ENCODE results near the gene EIF1B.
A peak's percentile ranks its signal among the peaks of the same experiment; 100 is the strongest.
"Not testable (repeated sequence)": the region's sequence is repeated elsewhere in the genome, so short reads cannot be mapped to it uniquely, and the experiment has no call there.

Gene EIF1B

DNA sequence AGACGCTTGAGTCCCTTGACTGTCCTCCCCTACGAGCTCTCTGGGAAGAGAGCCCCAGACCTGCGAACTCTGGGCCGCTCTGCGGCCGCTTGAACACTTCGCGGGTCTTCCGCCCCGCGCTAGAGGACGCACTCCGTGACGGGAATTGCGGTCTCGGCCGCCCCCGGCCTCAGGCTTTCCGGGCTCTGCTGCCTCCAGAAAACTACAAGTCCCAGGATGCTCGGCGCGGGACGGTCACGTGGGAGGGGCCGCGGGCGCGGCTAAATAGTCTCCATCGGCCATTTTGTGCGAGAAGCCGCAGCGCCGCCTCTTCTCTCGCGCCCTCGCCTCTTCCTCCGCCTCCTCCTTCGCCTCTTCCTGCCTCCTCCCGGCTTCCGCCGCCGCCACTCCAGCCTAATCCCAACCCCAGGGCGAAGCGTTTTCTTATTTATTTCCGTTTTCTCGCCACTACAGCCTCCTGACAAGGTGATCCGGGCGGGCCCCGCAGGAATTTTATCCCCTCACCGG, at the start of gene EIF1B:
TSS of gene EIF1B (plus strand) at position 290 of the 507 bp plus-strand sequence. CDS start 235 bp downstream, outside the sequence.
- peak; percentile 92 to 98 for DNase-seq

DNA sequence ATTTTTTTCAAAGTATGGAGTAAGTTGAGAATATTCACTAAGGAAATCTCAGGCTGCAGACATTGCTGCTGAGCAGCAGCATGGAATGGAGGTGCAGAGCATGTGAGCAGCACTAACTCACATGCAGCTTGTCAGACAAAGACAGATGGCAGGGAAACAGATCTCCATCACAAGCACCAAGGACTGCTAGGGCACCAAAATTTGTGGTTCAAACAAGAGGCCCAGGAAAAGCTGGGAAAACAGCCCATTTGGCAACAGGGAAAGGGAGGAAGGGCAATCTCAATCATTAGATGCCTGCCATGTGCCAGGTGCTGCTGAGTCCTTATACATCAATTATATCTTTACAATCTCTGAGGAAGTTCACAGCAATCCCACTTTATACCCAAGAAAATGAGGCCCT, 47.2 kb upstream of the EIF1B start:
- no peak for DNase-seq

DNA sequence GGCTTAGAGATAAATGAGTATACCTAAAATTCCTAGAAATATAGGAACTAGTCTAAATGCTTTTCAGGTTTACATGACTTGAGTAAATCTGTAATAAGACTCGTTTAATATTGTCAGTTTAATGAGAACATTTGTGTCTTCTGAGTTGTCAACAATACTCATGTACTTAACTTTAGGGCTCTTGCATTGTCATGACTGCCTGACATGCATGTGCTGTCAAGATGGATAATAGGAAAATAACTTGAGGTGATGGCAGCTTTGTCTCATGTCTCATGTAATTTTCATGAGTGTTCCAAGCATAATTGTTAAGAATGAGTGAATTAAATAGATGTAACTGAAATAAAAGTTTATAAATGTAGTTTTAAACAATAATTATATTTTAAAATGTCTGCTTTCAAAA, 45.1 kb upstream of the EIF1B start:
- no peak for DNase-seq

DNA sequence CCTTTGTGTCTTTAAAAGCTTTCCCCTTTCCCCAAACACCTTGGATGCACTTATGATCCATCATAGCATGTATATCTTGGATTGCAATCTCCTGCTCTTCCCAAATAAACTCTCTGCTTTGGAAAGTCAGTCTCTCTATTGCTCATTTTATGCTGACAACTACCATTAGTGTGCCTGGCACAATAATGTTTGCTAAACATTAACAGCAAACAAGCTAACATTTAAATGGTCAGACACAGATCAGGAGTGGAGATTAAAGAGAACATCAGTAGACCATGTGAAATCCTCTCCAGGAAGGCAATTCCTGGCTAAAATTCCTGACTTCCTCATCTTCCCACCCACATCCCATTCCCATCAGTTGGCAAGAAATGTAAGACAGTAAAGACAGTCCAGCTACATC, 44.3 kb upstream of the EIF1B start:
- no peak for DNase-seq

DNA sequence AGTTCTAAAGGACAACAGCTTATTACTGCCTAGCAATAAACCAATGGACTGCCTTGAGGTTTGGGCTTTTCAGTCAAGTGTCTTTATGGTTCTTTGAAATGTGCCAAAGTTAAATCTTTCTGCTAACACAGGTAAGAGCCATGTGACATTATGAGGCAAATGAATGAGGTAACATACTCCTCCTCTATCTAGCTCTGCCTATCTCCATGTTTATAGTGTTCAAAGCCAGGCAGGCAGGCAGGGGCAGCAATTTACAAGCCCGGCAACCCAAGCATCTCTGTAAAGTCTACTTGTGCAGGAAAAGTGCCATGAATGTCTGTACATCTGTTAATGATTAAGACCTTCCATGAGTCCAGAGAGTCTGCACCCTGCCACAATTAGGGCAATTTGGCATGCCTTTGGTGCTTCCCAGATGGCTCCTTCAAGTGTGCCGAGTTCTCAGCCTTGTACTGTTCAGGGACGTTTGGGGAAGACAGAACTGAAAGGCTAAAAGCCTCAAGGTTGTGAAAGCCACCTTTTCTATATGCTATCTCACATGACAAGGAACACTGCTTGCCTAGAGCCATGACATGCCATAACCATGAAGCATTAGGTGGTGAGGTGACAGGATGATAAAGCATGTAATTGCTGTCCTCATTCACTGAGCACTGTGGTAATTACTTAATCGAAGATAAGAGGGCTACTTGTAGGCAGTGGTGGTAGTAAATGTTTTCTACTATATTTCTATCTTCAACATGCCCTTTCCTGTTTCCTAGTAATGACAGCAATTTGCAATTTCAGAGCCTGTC, 41.4 kb upstream of the EIF1B start:
- DNase-seq: no peak

DNA sequence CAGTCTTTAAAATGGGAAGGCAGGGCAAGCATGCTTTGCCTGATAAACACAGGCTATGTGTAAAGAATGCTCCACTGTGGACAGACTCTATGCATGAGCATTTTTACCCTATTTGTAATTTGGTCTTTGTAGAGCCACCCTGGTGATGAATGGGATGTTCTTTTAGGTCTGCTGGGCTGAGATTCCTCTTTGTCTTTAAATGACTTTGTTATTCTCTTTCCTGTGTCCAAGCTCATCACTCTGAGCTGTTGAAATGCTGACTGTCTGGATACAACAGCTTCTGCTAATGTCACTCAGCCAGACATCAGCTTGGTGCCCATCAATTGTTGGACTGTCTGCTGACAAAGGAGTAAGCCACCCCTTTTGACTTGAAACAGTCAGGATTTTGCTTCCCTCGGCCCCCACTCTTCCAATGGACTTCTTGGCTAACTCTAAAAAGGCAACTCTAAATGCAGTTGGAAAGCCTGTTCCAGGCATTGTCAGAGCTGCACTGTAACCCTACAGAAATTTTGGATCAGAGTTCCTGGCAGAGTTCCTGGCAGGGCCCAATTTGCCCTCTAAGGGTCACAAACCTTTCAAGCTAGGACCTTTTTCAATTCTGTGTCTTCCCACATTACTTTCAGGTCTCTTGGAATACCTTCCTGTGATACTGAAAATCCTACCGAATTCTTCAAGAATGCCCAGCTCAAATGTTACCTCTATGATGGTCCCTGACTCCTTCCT, 40.5 kb upstream of the EIF1B start:
- no peak for DNase-seq

DNA sequence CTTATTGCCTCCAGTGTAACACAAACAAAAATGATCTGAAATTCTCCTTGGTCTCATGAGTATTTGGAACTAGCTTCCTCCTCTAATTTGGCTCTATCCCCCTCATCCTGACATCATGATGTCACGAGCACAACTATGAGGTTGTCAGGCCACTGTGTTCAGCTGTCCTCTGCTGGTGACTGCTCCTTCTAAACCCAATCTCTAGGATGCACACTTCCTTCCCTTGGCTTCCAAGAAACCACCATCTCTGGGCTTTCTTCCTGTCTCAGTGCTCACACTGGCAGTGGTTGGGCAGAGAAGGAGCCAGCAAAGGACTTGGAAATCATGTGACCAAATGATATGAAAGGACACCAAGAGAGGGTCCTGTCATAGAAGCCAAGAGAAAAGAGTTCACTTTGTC, 30.7 kb upstream of the EIF1B start:
- DNase-seq: peak in 1 of 2 donors; percentile 38

DNA sequence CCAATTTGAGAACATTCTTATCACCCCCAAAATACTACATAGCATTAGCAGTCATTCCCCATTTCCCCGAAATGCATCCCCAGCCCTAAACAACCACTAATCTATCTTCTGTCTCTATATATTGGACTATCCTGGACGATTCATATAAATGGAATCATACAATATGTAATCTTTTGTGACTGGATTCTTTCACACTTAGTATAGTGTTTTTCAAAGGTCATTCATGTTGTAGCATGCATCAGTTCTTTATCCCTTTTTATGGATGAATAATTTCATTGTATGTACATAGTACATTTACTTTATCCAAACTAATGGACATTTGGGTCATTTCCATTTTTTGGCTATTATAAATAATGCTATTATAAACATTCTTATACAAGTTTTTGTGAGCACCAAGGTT, 27.5 kb upstream of the EIF1B start:
- no peak for DNase-seq

DNA sequence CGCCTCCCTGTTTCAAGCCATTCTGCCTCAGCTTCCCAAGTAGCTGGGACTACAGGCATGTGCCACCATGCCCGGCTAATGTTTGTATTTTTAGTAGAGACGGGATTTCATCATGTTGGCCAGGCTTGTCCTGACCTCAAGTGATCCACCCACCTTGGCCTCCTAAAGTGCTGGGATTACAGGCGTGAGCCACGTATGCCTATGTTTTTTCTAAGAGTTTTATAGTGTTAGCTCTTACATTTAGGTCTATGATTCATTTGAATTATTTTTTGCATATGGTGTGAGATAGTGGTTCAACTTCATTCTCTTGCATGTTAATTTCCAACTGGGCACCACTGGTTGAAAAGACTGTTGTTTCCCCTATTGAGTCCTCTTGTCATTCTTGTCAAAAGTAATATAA, 26.4 kb upstream of the EIF1B start:
- not testable (repeated sequence) for DNase-seq

DNA sequence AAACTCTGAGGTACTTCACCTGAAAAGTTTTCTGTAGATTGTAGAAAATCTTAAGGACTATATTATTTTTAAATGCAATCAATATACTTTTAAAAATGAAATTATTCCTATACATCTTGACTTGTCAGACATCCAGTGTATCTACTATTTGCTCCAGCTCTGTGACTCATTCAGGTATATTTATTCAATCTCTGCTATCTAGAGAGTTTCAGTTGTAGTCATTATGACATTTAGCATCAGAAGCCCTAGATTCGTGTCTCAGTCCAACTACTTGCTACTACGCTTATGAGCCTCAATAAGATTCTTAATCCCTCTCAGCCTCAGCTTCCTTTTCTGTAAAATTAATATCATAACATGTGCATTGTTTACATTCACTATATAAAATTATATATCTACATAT, 22.3 kb upstream of the EIF1B start:
- no peak for DNase-seq

DNA sequence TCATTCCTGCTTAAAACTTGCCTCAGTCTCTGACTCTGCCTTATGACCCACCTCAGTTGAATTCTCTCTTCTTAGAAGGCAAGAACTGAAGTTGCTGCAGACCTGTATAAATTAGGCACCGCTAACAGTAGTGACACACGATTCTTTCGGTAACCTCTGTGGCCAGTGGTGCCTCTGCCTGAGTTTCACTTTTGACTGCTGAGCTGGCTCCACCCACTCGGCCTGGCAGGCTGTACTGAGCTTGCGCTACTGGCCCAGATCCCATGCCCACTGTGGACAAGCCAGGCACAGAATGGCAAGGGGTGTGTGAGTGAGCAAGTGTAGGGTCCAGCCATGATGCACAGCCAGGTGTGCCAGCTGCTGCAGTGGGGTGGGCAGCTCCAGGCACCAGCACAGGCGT, 19.1 kb upstream of the EIF1B start:
- DNase-seq: no peak

DNA sequence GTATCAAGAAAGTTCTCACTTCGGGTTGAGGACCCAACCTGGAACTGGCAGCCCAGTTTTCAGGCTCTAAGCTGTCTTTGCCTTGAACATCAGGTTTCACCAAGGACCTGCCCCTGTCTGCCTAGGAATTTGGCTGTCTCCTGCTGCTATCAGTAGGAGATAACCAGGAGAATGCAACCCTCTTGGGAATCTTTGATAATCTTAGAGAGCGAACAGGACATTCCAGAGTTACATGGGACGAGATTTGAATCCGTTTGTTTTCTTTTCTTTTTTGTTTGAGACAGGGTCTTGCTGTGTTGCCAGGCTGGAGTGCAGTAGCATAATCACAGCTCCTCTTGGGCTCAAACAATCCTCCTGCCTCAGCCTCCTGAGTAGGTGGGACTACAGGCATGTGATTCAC, 18.0 kb upstream of the EIF1B start:
- DNase-seq: no peak

DNA sequence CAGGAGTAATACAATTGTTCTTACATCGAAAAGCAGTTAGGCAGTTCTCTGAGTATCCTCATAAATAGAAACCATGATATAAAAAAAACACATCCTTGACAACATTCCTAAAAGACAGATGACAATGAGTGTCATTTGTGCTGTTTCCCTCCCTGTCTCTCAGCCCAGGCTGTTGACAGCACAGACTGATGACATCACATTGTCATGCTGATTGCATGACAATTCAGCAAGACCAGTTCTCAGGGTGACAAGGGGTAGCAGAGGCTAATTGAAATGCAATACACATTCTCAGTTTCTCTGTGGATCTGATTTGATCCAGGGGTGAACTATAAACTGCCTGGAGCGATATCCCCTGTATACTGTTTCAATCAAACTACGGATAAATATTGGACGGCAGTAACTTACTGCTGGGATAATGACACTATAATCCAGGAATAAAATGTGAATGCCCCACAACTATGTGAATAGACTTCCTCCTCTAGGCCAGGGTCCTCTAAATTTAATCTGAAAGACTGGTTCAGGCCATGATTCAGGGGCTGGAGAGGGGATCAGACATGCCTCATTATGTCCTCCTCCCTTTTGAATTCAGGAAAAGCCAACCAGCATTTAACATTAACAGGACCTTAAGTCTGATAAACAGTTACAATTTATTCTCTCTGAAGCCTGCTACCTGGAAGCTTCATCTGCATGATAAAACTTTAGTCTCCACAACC, 16.7 kb upstream of the EIF1B start:
- DNase-seq: no peak

DNA sequence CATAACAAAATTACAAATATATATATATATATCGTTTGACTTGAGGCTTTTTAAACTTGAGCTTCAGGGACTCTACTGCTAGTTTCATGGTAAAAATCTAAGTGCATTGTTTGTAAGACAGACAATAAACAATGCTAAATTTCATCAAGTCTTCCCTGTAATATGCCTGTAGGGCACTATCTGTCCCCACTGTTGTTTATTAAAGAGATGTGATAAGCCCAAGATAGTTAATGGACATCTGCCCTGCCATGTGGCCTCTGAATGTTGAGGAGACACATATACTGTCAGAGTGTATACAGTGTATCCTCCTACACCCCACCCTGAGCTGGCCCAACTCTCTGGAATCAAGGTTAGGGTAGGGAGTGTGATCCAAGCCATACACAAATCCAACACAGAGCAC, 15.1 kb upstream of the EIF1B start:
- no peak for DNase-seq

DNA sequence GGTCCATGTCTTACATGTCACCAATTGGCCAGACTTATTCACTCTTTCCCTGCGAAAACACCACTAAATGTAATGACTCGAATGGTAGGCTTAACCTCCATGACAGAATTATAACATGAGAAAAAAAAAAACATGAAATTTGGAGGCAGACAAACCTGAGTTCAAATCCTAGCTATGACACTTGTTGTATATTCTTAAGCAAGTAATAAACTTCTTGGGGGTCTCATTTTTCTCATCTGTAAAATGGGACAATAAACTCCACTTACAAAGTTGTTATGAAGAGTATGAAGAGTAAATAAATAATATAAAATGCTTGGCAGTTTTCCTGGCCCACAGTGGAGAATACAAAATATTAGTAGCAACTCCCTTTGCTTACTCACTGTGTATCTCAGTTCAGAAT, 11.4 kb upstream of the EIF1B start:
- DNase-seq: no peak

DNA sequence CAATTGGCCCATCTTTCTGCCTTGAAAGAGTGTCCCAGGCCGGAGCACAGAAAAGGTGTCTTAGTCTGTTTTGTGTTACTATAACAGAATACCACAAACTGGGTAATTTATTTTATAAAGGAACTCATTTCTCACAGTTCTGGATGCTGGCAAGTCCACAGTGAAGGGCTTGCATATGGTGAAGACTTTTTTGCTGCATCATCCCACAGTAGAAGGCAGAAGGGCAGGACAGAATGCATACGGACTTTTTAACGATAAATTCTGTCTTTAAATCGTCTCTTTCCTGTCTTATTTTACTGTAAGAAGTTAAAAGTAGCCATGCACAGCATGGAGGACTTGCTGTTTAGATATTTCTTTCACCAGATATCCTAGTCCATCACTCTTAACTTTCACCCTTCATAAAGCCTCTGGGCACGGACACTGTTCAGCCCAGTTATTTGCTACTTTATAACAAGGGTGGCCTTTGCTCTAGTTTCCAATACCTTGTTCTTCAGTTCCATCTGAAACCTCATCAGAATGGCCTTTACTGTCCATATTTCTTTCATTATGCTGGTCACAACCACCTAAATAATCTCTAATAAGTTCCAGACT, 10.3 kb upstream of the EIF1B start:
- no peak for DNase-seq

DNA sequence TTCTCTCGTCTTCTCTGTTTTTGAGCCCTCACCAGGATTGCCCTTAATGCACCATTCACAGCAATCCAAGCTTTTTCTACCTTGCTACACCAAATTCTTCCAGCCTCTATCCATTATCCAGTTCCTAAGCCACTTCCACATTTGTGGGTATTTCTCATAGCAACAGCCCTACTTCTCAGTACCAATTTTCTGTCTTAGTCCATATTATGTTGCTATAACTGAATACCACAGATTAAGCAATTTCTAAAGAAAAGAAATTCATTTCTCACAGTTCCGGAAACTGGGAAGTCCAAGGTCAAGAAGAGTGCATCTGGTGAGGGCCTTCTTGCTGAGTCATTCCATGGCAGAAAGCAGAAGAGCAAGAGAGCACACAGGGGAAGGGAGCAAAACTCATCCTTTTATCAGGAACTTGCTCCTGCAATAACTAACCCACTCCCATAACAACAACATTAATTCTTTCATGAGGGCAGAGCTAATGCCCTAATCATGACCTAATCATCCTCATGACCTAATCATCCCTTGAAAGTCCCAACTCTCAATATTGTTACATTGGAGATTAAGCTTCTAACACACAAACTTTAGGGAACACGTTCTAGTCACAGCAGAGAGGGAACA, 9.7 kb upstream of the EIF1B start:
- DNase-seq: peak in 1 of 2 donors; percentile 64

DNA sequence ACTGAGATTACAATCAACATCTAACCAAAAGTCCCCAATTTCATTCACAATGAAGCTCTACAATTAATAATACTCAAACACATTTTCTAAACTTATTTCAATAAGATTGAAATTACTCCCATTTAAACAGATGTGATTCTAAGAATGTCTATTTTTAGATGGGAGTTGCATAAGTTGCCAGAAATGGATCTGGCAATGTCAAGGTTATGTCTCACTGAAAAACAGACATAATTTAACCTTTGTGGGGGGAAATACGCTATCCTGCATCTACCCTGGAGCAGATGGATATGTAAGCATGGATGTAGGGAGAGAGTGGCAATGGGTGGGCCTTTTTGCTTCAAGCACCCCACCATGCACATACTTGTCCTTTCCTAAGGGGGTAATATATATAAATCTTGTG, 6.7 kb upstream of the EIF1B start:
- no peak for DNase-seq

DNA sequence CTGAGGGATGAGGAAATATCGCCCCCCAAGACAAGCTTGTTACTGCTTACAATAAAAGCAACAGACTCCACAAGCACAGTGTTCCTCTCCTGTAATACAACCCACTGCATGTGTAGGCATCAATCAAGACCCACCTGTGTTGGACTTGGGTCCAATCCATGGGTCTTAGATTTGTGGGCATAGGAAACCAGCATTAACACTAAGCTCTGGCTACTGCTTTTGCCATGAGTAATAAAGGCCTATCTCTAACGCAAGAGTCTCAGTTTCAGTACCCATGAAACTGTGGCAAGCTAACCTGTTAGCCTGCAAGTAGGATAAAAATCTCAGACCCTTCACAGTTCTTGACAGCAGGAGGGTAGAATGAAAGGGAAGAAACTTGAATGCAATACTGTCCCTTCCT, 5.2 kb upstream of the EIF1B start:
- DNase-seq: no peak

DNA sequence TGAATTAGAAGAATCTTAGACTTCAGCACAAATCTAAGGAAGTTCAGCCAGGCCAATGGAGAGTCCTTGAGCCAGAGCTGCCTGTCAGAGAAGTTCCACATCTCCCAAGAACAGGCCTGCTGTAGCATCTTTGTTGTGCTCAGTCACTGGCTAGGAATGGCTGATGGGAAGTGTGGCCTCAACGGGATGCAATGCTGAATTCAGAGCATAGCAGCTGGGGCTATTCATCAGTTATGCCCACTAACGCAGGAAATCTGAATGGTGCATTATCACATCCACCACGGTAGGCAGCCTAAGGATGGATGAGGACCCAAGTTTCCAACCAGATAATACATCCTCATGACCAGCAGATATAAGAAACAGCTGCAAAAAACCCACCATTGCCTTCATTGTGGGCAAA, 3.2 kb upstream of the EIF1B start:
- DNase-seq: no peak

DNA sequence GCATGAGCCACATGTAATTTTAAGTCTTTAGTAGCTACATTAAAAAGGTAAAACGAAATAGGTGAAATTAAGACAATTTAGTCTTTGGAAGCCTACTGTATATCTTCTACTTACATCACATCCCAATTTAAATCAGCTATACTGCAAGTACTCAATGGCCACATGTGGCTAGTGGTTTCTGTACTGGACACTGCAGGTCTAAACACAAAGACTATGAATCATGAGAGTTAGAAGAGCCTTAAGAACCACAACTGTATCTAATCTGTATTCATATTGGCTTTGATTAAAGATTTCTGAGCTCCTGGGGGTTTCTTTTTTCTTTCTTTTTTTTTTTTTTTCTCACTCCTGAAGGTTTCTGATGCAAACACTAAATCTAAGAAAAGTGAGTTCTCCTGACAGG, 2.3 kb upstream of the EIF1B start:
- DNase-seq: no peak

DNA sequence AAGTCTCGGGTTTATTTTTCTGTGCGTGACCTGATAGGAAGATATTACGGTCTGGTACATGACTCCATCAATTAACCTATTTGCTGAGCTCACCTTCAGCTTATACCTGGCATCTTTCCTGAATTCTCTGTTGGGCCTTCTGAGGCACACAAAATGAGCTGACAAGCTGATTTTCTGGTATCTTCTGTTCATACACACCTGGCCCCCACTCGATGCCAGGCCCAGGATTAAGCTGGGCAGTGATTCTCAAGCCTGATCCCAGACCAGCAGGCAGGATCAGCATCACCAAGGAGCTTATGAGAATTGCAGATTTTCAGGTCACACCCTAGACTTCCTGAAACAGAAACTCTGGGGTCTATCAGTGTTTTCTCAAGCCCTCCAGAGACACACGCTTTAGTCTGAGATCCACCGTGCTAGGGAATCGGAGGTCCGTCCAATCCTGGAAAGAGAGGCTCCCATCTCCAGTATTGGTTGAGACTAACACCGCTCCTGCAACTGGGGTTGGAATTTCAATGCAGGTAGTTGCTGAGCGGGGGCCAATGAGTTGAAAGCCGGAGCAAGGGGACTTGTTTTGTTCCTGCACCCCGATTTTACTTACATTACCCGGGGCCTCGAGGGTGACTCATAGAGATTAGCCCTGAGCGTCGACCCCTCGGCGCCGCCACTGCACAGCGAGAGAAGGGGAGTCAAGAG, 636 bp upstream of the EIF1B start:
- DNase-seq: no peak
